ENCODE data around the gene HHAT.

Gene HHAT

GRCh38 chr1:210715072-210715471, 386.4 kb downstream of the HHAT start:
- Histone ChIP-seq H3K4me2 (ENCODE audit: insufficient read depth, low read length, poor library complexity, severe bottlenecking) (no peak overlapping the region), H3K9ac (ENCODE audit: low read depth, low read length, poor library complexity) (no peak overlapping the region), H2BK120ac (ENCODE audit: low read depth, low read length) (no peak overlapping the region), H2AFZ (ENCODE audit: low read length) (no peak overlapping the region), H3K4me3 (ENCODE audit: low read length in 2 of 2) (no peak overlapping the region), H3K4ac (ENCODE audit: low read length) (no peak overlapping the region), H3K79me1 (ENCODE audit: low read depth, low read length) (no peaks in the 10 kb centered on the region), H2BK12ac (ENCODE audit: low read length) (no peak overlapping the region), H4K91ac (ENCODE audit: low read depth, low read length, poor library complexity) (no peak overlapping the region), H4K8ac (ENCODE audit: low read depth, low read length) (no peak overlapping the region), H2BK15ac (ENCODE audit: low read length) (no peak overlapping the region), H3K18ac (ENCODE audit: low read length) (no peak overlapping the region), H3K23ac (ENCODE audit: low read depth, low read length, poor library complexity) (no peak overlapping the region), H3K27me3 (ENCODE audit: control insufficient read depth in 3 of 3, insufficient read depth in 3 of 3, low read depth in 1 of 3, low read length in 3 of 3) (no peaks in the 10 kb centered on the region), H3K9me3 (replicated peaks in 1 of 2; ENCODE audit: control insufficient read depth in 2 of 2, insufficient read depth in 1 of 2, low read depth in 1 of 2, low read length in 2 of 2) (no peaks in the 10 kb centered on the region), H3K27ac (replicated peaks; ENCODE audit: low read length) (no peak overlapping the region), H3K36me3 (replicated peaks in 1 of 2; ENCODE audit: control insufficient read depth in 2 of 2, insufficient read depth in 2 of 2, low read length in 2 of 2) (no peaks in the 10 kb centered on the region), H3K14ac (ENCODE audit: low read length) (no peak overlapping the region), H3K4me1 (ENCODE audit: control insufficient read depth in 2 of 2, insufficient read depth in 1 of 2, low read depth in 1 of 2, low read length in 2 of 2) (no peaks in the 10 kb centered on the region), H2BK5ac (ENCODE audit: low read length) (no peak overlapping the region), H2AK5ac (ENCODE audit: low read depth, low read length) (no peak overlapping the region)
- DNase-seq (ENCODE audit: low spot score) = no peak

GRCh38 chr1:210722410-210723081, 393.8 kb downstream of the HHAT start:
- DNase-seq (ENCODE audit: low spot score) = no peak
- H3K4me2 ChIP-seq (ENCODE audit: insufficient read depth, low read length, poor library complexity, severe bottlenecking) = no peak overlapping the region
- no peak overlapping the region for H2BK15ac ChIP-seq (ENCODE audit: low read length)
- no peak overlapping the region for H3K14ac ChIP-seq (ENCODE audit: low read length)
- H2BK5ac ChIP-seq (ENCODE audit: low read length) = no peak overlapping the region
- H3K27me3 ChIP-seq (ENCODE audit: control insufficient read depth in 3 of 3, insufficient read depth in 3 of 3, low read depth in 1 of 3, low read length in 3 of 3) = no peaks in the 10 kb centered on the region
- no peak overlapping the region for H4K8ac ChIP-seq (ENCODE audit: low read depth, low read length)
- no peak overlapping the region for H3K23ac ChIP-seq (ENCODE audit: low read depth, low read length, poor library complexity)
- H2AFZ ChIP-seq (ENCODE audit: low read length) = no peak overlapping the region
- H4K91ac ChIP-seq (ENCODE audit: low read depth, low read length, poor library complexity) = no peak overlapping the region
- no CpG with 5 or more reads among the region's 1 CpG for WGBS, 2 donors (ENCODE audit: extremely low coverage in 2 of 2, insufficient read length in 2 of 2, insufficient replicate concordance in 1 of 2)
- no peaks in the 10 kb centered on the region for H3K9me3 ChIP-seq (replicated peaks in 1 of 2; ENCODE audit: control insufficient read depth in 2 of 2, insufficient read depth in 1 of 2, low read depth in 1 of 2, low read length in 2 of 2)
- H3K4me3 ChIP-seq (ENCODE audit: low read length in 2 of 2) = no peak overlapping the region
- no peak overlapping the region for H2BK120ac ChIP-seq (ENCODE audit: low read depth, low read length)
- H3K18ac ChIP-seq (ENCODE audit: low read length) = no peak overlapping the region
- H3K4ac ChIP-seq (ENCODE audit: low read length) = no peak overlapping the region
- H3K79me1 ChIP-seq (ENCODE audit: low read depth, low read length) = no peaks in the 10 kb centered on the region
- H2AK5ac ChIP-seq (ENCODE audit: low read depth, low read length) = no peak overlapping the region
- H3K27ac ChIP-seq (replicated peaks; ENCODE audit: low read length) = no peak overlapping the region
- no peak overlapping the region for H2BK12ac ChIP-seq (ENCODE audit: low read length)
- no peak overlapping the region for H3K9ac ChIP-seq (ENCODE audit: low read depth, low read length, poor library complexity)
- peaks cover 1 to 2% of the 10 kb centered on the region in 2 donors for H3K4me1 ChIP-seq (ENCODE audit: control insufficient read depth in 2 of 2, insufficient read depth in 1 of 2, low read depth in 1 of 2, low read length in 2 of 2)
- no peaks in the 10 kb centered on the region for H3K36me3 ChIP-seq (replicated peaks in 1 of 2; ENCODE audit: control insufficient read depth in 2 of 2, insufficient read depth in 2 of 2, low read length in 2 of 2)

- H2BK120ac ChIP-seq (ENCODE audit: low read depth, low read length) = no peak overlapping the region
- no peak for DNase-seq (ENCODE audit: low spot score)
- no peak overlapping the region for H2AFZ ChIP-seq (ENCODE audit: low read length)
- H3K4ac ChIP-seq (ENCODE audit: low read length) = no peak overlapping the region
- no peak overlapping the region for H3K14ac ChIP-seq (ENCODE audit: low read length)
- no peak overlapping the region for H4K8ac ChIP-seq (ENCODE audit: low read depth, low read length)
- H3K27me3 ChIP-seq (ENCODE audit: control insufficient read depth in 3 of 3, insufficient read depth in 3 of 3, low read depth in 1 of 3, low read length in 3 of 3) = no peaks in the 10 kb centered on the region
- H3K23ac ChIP-seq (ENCODE audit: low read depth, low read length, poor library complexity) = no peak overlapping the region
- no peaks in the 10 kb centered on the region for H3K36me3 ChIP-seq (replicated peaks in 1 of 2; ENCODE audit: control insufficient read depth in 2 of 2, insufficient read depth in 2 of 2, low read length in 2 of 2)
- H3K27ac ChIP-seq (replicated peaks; ENCODE audit: low read length) = no peak overlapping the region
- H3K9ac ChIP-seq (ENCODE audit: low read depth, low read length, poor library complexity) = no peak overlapping the region
- H3K79me1 ChIP-seq (ENCODE audit: low read depth, low read length) = no peaks in the 10 kb centered on the region
- H2BK5ac ChIP-seq (ENCODE audit: low read length) = no peak overlapping the region
- H3K4me3 ChIP-seq (ENCODE audit: low read length in 2 of 2) = no peak overlapping the region
- no peak overlapping the region for H2AK5ac ChIP-seq (ENCODE audit: low read depth, low read length)
- no peak overlapping the region for H4K91ac ChIP-seq (ENCODE audit: low read depth, low read length, poor library complexity)
- no CpG with 5 or more reads among the region's 4 CpGs for WGBS, 2 donors (ENCODE audit: extremely low coverage in 2 of 2, insufficient read length in 2 of 2, insufficient replicate concordance in 1 of 2)
- H3K4me2 ChIP-seq (ENCODE audit: insufficient read depth, low read length, poor library complexity, severe bottlenecking) = no peak overlapping the region
- H2BK15ac ChIP-seq (ENCODE audit: low read length) = no peak overlapping the region
- no peaks in the 10 kb centered on the region for H3K9me3 ChIP-seq (replicated peaks in 1 of 2; ENCODE audit: control insufficient read depth in 2 of 2, insufficient read depth in 1 of 2, low read depth in 1 of 2, low read length in 2 of 2)
- no peak overlapping the region for H3K18ac ChIP-seq (ENCODE audit: low read length)
- H2BK12ac ChIP-seq (ENCODE audit: low read length) = no peak overlapping the region
- peaks cover 4% of the 10 kb centered on the region in 2 donors for H3K4me1 ChIP-seq (ENCODE audit: control insufficient read depth in 2 of 2, insufficient read depth in 1 of 2, low read depth in 1 of 2, low read length in 2 of 2)
Measured at GRCh38 chr1:210723646-210724045, 394.9 kb downstream of the HHAT start.

GRCh38 chr1:210724768-210725167, 396.1 kb downstream of the HHAT start:
- no peak overlapping the region for H2AK5ac ChIP-seq (ENCODE audit: low read depth, low read length)
- H2BK15ac ChIP-seq (ENCODE audit: low read length) = no peak overlapping the region
- H3K4ac ChIP-seq (ENCODE audit: low read length) = no peak overlapping the region
- no peak overlapping the region for H4K91ac ChIP-seq (ENCODE audit: low read depth, low read length, poor library complexity)
- H3K9ac ChIP-seq (ENCODE audit: low read depth, low read length, poor library complexity) = no peak overlapping the region
- no peak overlapping the region for H2BK12ac ChIP-seq (ENCODE audit: low read length)
- no peak overlapping the region for H3K14ac ChIP-seq (ENCODE audit: low read length)
- H3K79me1 ChIP-seq (ENCODE audit: low read depth, low read length) = no peaks in the 10 kb centered on the region
- no peak overlapping the region for H3K27ac ChIP-seq (replicated peaks; ENCODE audit: low read length)
- no peak overlapping the region for H4K8ac ChIP-seq (ENCODE audit: low read depth, low read length)
- no peak overlapping the region for H2BK120ac ChIP-seq (ENCODE audit: low read depth, low read length)
- no peak for DNase-seq (ENCODE audit: low spot score)
- H3K23ac ChIP-seq (ENCODE audit: low read depth, low read length, poor library complexity) = no peak overlapping the region
- H3K4me2 ChIP-seq (ENCODE audit: insufficient read depth, low read length, poor library complexity, severe bottlenecking) = no peak overlapping the region
- H3K18ac ChIP-seq (ENCODE audit: low read length) = no peak overlapping the region
- H3K4me1 ChIP-seq (ENCODE audit: control insufficient read depth in 2 of 2, insufficient read depth in 1 of 2, low read depth in 1 of 2, low read length in 2 of 2) = peaks cover 4% of the 10 kb centered on the region in 2 donors
- no peaks in the 10 kb centered on the region for H3K36me3 ChIP-seq (replicated peaks in 1 of 2; ENCODE audit: control insufficient read depth in 2 of 2, insufficient read depth in 2 of 2, low read length in 2 of 2)
- H2AFZ ChIP-seq (ENCODE audit: low read length) = no peak overlapping the region
- H3K27me3 ChIP-seq (ENCODE audit: control insufficient read depth in 3 of 3, insufficient read depth in 3 of 3, low read depth in 1 of 3, low read length in 3 of 3) = no peaks in the 10 kb centered on the region
- no peak overlapping the region for H3K4me3 ChIP-seq (ENCODE audit: low read length in 2 of 2)
- H2BK5ac ChIP-seq (ENCODE audit: low read length) = no peak overlapping the region
- no CpG with 5 or more reads among the region's 2 CpGs for WGBS, 2 donors (ENCODE audit: extremely low coverage in 2 of 2, insufficient read length in 2 of 2, insufficient replicate concordance in 1 of 2)
- no peaks in the 10 kb centered on the region for H3K9me3 ChIP-seq (replicated peaks in 1 of 2; ENCODE audit: control insufficient read depth in 2 of 2, insufficient read depth in 1 of 2, low read depth in 1 of 2, low read length in 2 of 2)
